ENCODE measurements around the gene FAM20C. TPM values are rescaled to one million over a fixed set of nuclear protein-coding genes. Genes with fewer than 3 reads are reported as not detected.

The FAM20C gene
- total RNA-seq, 3 donors from 2014 or later (not counting 1 experiment from before 2014, with no cell fraction given) = 1.2 to 8.6 (median 3.9) TPM

DNA sequence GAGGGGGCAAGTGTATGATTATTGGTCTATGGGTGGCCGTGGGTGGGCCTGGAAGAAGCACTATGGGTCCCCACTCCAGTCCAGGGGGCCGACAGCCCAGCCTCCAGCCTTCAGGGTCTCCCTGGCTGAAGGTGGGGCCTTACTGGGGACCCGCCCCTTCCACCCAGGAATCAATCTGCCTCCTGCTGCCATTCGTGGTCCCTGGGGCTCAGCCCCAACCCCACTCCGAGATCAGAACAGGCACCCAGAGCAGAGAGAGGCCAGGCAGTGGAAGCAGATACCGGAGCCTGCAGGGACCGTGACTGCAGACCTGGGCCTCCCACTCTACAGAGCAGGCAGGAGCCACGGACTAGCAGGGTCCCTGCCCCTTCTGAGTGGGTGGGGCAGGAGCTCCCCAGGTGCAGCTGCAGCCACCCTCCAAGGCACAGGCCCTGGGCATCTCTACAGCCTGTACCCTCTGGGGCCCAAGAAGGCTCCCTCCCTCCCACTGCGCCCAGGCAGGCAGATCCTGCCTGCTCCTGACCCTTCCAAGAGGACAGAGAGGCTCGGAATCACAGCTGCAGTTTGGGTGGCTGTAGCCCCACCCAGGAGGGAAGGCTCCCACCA lies 84.0 kb downstream of the FAM20C start:
- DNase-seq (no peak), ATAC-seq (no peak)
- Histone ChIP-seq H3K27me3 (ENCODE audit: control insufficient read depth, insufficient read depth, low read length) (no peaks in the 10 kb centered on the region), H3K4me1 (ENCODE audit: control insufficient read depth, insufficient read depth, low read length) (no peaks in the 10 kb centered on the region), H3K36me3 (ENCODE audit: control insufficient read depth, insufficient read depth, low read length) (no peaks in the 10 kb centered on the region), H3K4me3 (ENCODE audit: low read length) (no peak overlapping the region), H3K27ac (ENCODE audit: low read length) (no peak overlapping the region), H3K9me3 (ENCODE audit: control insufficient read depth, insufficient read depth, low read length) (no peaks in the 10 kb centered on the region)
- 80% methylated on average over 10 of the region's 10 CpGs for WGBS (ENCODE audit: insufficient coverage)
- H3K9me3 Mint-ChIP-seq = peaks cover 3 to 4% of the 10 kb centered on the region in 2 donors
- no peak overlapping the region for H3K27ac Mint-ChIP-seq
- H3K4me3 Mint-ChIP-seq = no peak overlapping the region
- TF ChIP-seq CTCF (IDR thresholded peaks at IDR 0.05) = no peak
- peaks cover 19 to 23% of the 10 kb centered on the region in 2 donors for H3K27me3 Mint-ChIP-seq (ENCODE audit: low read depth in 2 of 2)
- peaks cover 18% of the 10 kb centered on the region for H3K36me3 Mint-ChIP-seq
- intact Hi-C loops (cut with micrococcal nuclease) = no loop called here
- no peaks in the 10 kb centered on the region for H3K4me1 Mint-ChIP-seq

- peaks cover 19 to 23% of the 10 kb centered on the region in 2 donors for H3K27me3 Mint-ChIP-seq (ENCODE audit: low read depth in 2 of 2)
- ATAC-seq (no peak), DNase-seq (no peak)
- Histone ChIP-seq H3K9me3 (ENCODE audit: control insufficient read depth, insufficient read depth, low read length) (no peaks in the 10 kb centered on the region), H3K36me3 (ENCODE audit: control insufficient read depth, insufficient read depth, low read length) (no peaks in the 10 kb centered on the region), H3K4me3 (ENCODE audit: low read length) (no peak overlapping the region), H3K4me1 (ENCODE audit: control insufficient read depth, insufficient read depth, low read length) (no peaks in the 10 kb centered on the region), H3K27me3 (ENCODE audit: control insufficient read depth, insufficient read depth, low read length) (no peaks in the 10 kb centered on the region), H3K27ac (ENCODE audit: low read length) (no peak overlapping the region)
- H3K4me1 Mint-ChIP-seq = no peaks in the 10 kb centered on the region
- intact Hi-C loops (cut with micrococcal nuclease) = no loop called here
- 89% methylated on average over 4 of the region's 4 CpGs for WGBS (ENCODE audit: insufficient coverage)
- H3K36me3 Mint-ChIP-seq = peaks cover 18% of the 10 kb centered on the region
- H3K9me3 Mint-ChIP-seq = peaks cover 3 to 4% of the 10 kb centered on the region in 2 donors
- no peak overlapping the region for H3K4me3 Mint-ChIP-seq
- TF ChIP-seq CTCF (IDR thresholded peaks at IDR 0.05) = no peak
- no peak overlapping the region for H3K27ac Mint-ChIP-seq
These were observed 84.9 kb downstream of the FAM20C start for GRCh38 chr7:277228-277627.

DNA sequence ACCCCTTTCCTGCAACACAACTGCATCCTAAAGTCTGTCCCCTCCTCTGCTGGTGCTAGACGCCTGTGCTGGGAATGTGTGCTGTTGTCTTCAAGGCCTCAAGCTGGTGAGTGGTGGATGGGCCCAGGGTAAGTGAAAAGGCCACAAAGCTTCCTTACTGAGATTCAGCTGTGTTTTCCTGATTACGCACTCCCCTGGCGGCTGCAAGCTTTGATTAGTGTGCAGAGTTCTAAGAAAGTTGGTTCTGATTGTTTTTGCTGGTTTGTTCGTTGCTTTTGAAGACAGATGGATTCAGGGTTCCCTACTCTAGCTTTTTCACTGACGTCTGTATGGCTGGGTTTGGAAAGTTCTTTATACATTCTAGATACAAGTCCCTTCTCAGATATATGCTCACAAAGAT lies 85.7 kb downstream of the FAM20C start:
- no peak overlapping the region for H3K27ac Mint-ChIP-seq
- peaks cover 19 to 23% of the 10 kb centered on the region in 2 donors for H3K27me3 Mint-ChIP-seq (ENCODE audit: low read depth in 2 of 2)
- Histone ChIP-seq H3K4me1 (ENCODE audit: control insufficient read depth, insufficient read depth, low read length) (no peaks in the 10 kb centered on the region), H3K4me3 (ENCODE audit: low read length) (no peak overlapping the region), H3K27ac (ENCODE audit: low read length) (no peak overlapping the region), H3K9me3 (ENCODE audit: control insufficient read depth, insufficient read depth, low read length) (no peaks in the 10 kb centered on the region), H3K27me3 (ENCODE audit: control insufficient read depth, insufficient read depth, low read length) (no peaks in the 10 kb centered on the region), H3K36me3 (ENCODE audit: control insufficient read depth, insufficient read depth, low read length) (no peaks in the 10 kb centered on the region)
- intact Hi-C loops (cut with micrococcal nuclease) = no loop called here
- no peak for ATAC-seq
- TF ChIP-seq CTCF (IDR thresholded peaks at IDR 0.05) = no peak
- 79% methylated on average over 4 of the region's 5 CpGs for WGBS (ENCODE audit: insufficient coverage)
- H3K4me1 Mint-ChIP-seq = no peaks in the 10 kb centered on the region
- H3K4me3 Mint-ChIP-seq = no peak overlapping the region
- H3K9me3 Mint-ChIP-seq = peaks cover 3% of the 10 kb centered on the region in 2 donors
- DNase-seq = no peak
- H3K36me3 Mint-ChIP-seq = peaks cover 17% of the 10 kb centered on the region

DNA sequence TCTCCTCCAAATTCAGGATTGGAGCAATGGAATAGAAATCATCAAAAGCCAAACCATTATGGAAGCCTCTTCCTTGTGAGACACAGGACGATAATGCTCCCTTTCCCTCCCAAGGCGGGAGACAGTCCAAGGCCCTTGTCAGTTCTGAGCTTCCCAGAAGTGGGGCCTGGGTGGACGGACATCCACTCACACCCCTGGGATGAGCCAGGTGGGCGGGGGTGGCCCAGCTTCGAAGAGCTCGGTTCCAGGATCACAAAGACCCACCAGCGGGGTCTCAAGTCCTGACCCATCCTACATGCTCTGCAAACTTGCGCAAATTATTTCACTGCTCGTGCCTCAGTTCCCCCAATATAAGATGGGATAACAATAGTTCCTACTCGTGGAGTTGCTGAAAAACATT lies 87.5 kb downstream of the FAM20C start:
- no peak for DNase-seq
- H3K9me3 Mint-ChIP-seq = no peaks in the 10 kb centered on the region
- H3K4me1 ChIP-seq (ENCODE audit: control insufficient read depth, insufficient read depth, low read length) = no peaks in the 10 kb centered on the region
- no peak for TF ChIP-seq CTCF (IDR thresholded peaks at IDR 0.05)
- H3K27ac ChIP-seq (ENCODE audit: low read length) = no peak overlapping the region
- peaks cover 4% of the 10 kb centered on the region for H3K36me3 Mint-ChIP-seq
- H3K27me3 ChIP-seq (ENCODE audit: control insufficient read depth, insufficient read depth, low read length) = no peaks in the 10 kb centered on the region
- H3K4me3 ChIP-seq (ENCODE audit: low read length) = no peak overlapping the region
- no peak overlapping the region for H3K27ac Mint-ChIP-seq
- no peak for ATAC-seq
- H3K4me3 Mint-ChIP-seq = no peak overlapping the region
- H3K4me1 Mint-ChIP-seq = no peaks in the 10 kb centered on the region
- peaks cover 14 to 18% of the 10 kb centered on the region in 2 donors for H3K27me3 Mint-ChIP-seq (ENCODE audit: low read depth in 2 of 2)
- WGBS (ENCODE audit: insufficient coverage) = 90% methylated on average over 10 of the region's 10 CpGs
- no peaks in the 10 kb centered on the region for H3K36me3 ChIP-seq (ENCODE audit: control insufficient read depth, insufficient read depth, low read length)
- intact Hi-C loops (cut with micrococcal nuclease) = no loop called here
- H3K9me3 ChIP-seq (ENCODE audit: control insufficient read depth, insufficient read depth, low read length) = no peaks in the 10 kb centered on the region

All from natural killer cell (primary cell).